Liver (tissue), 9 donors: ENCODE measurements around the gene DUOXA2. TPM values are rescaled to one million over a fixed set of nuclear protein-coding genes. Genes with fewer than 3 reads are reported as not detected.
"Not testable (repeated sequence)": the region's sequence is repeated elsewhere in the genome, so short reads cannot be mapped to it uniquely, and the experiment has no call there.

Experiments
- DNase-seq: peaks from one replicate; pipeline ENCODE4 v3.0.0-alpha.2; 2017; ENCODE audit warnings: low spot score
- H3K27ac ChIP-seq, 2 donors: one replicate each; pipeline ENCODE4 v1.7.0; 2013; ENCODE audit warnings: inconsistent platforms in 2 of 2, low read length in 2 of 2, control low read depth in 1 of 2, low read depth in 1 of 2, mild to moderate bottlenecking in 1 of 2
- H3K27me3 ChIP-seq, 4 donors: one replicate each; pipeline versions ENCODE4 v1.6.1 to v1.7.0; 2013; ENCODE audit warnings: low read length in 3 of 4, inconsistent platforms in 1 of 4, mild to moderate bottlenecking in 1 of 4, moderate library complexity in 1 of 4; ENCODE audit not compliant: control insufficient read depth in 4 of 4, insufficient read depth in 4 of 4
- H3K36me3 ChIP-seq, 4 donors: one replicate each; pipeline versions ENCODE4 v1.6.1 to v1.7.0; 2013; ENCODE audit warnings: low read length in 3 of 4, mild to moderate bottlenecking in 3 of 4, low read depth in 1 of 4, moderate library complexity in 1 of 4; ENCODE audit not compliant: control insufficient read depth in 4 of 4, insufficient read depth in 3 of 4
- H3K4me1 ChIP-seq, 4 donors: one replicate each; pipeline versions ENCODE4 v1.6.1 to v1.7.0; 2013; ENCODE audit warnings: low read length in 3 of 4, mild to moderate bottlenecking in 3 of 4, moderate library complexity in 1 of 4; ENCODE audit not compliant: control insufficient read depth in 4 of 4, insufficient read depth in 4 of 4
- H3K4me3 ChIP-seq, 3 donors: one replicate each; pipeline versions ENCODE4 v1.6.1 to v1.7.0; 2013; ENCODE audit warnings: low read length in 3 of 3, control low read depth in 1 of 3, low read depth in 1 of 3, mild to moderate bottlenecking in 1 of 3
- H3K9ac ChIP-seq, 2 donors: one replicate each; pipeline ENCODE4 v1.7.0; 2013; ENCODE audit warnings: low read length in 2 of 2, mild to moderate bottlenecking in 2 of 2, moderate library complexity in 2 of 2, control low read depth in 1 of 2, low read depth in 1 of 2
- H3K9me3 ChIP-seq, 4 donors: one replicate each; pipeline versions ENCODE4 v1.6.1 to v1.7.0; 2013; ENCODE audit warnings: low read length in 3 of 4; ENCODE audit not compliant: control insufficient read depth in 4 of 4
- EGR1 ChIP-seq, 2 donors: IDR thresholded peaks; 2 replicates each; pipeline ENCODE4 v1.6.1; 2016 to 2018; ENCODE audit warnings: antibody characterized with exemption in 2 of 2, low read depth in 2 of 2
- FOXA1 ChIP-seq: IDR thresholded peaks from 2 replicates; pipeline ENCODE4 v1.6.1; 2016; ENCODE audit warnings: antibody characterized with exemption
- FOXA2 ChIP-seq: IDR thresholded peaks from 2 replicates; pipeline ENCODE4 v1.6.1; 2016; ENCODE audit warnings: antibody characterized with exemption
- GABPA ChIP-seq, 2 donors: IDR thresholded peaks in 1 of 2; conservative IDR thresholded peaks in 1 of 2; 2 replicates each; pipeline ENCODE4 v1.6.1; 2016; ENCODE audit warnings: antibody characterized with exemption in 2 of 2, mild to moderate bottlenecking in 1 of 2, moderate library complexity in 1 of 2
- HNF4A ChIP-seq, 2 donors: conservative IDR thresholded peaks; 2 replicates each; pipeline ENCODE4 v1.6.1; 2016; ENCODE audit warnings: antibody characterized with exemption in 2 of 2, mild to moderate bottlenecking in 2 of 2
- HNF4G ChIP-seq: IDR thresholded peaks from 2 replicates; pipeline ENCODE4 v1.6.1; 2016; ENCODE audit warnings: antibody characterized with exemption
- JUND ChIP-seq, 2 donors: IDR thresholded peaks; 2 replicates each; pipeline ENCODE4 v1.6.1; 2016; ENCODE audit warnings: antibody characterized with exemption in 2 of 2
- NR2F2 ChIP-seq: IDR thresholded peaks from 2 replicates; pipeline ENCODE4 v1.6.1; 2016; ENCODE audit warnings: antibody characterized with exemption
- RAD21 ChIP-seq, 2 donors: IDR thresholded peaks; 2 replicates each; pipeline ENCODE4 v1.6.1; 2016; ENCODE audit warnings: antibody characterized with exemption in 2 of 2, mild to moderate bottlenecking in 2 of 2
- REST ChIP-seq: IDR thresholded peaks from 2 replicates; pipeline ENCODE4 v1.6.1; 2016; ENCODE audit warnings: antibody characterized with exemption, mild to moderate bottlenecking
- RXRA ChIP-seq, 2 donors: IDR thresholded peaks; 2 replicates each; pipeline ENCODE4 v1.6.1; 2017 to 2018; ENCODE audit warnings: antibody characterized with exemption in 2 of 2, mild to moderate bottlenecking in 1 of 2
- SP1 ChIP-seq: IDR thresholded peaks from 2 replicates; pipeline ENCODE4 v1.6.1; 2018; ENCODE audit warnings: antibody characterized with exemption, mild to moderate bottlenecking
- TAF1 ChIP-seq: conservative IDR thresholded peaks from 2 replicates; pipeline ENCODE4 v1.6.1; 2016; ENCODE audit warnings: antibody characterized with exemption, mild to moderate bottlenecking
- YY1 ChIP-seq: IDR thresholded peaks from 2 replicates; pipeline ENCODE4 v1.6.1; 2016; ENCODE audit warnings: antibody characterized with exemption, mild to moderate bottlenecking
- WGBS: extraction: QIAGEN DNeasy Blood & Tissue Kit; methylation state at CpG from one replicate; pipeline ENCODE4 v1.1.7; 2013; 5-methylcytosine and 5-hydroxymethylcytosine counted together
- polyA plus RNA-seq, 2 donors: library from polyadenylated mRNA; stranded (reverse) in 1 of 2; unstranded in 1 of 2; fragments of 200-250 nt in 1 of 2; fragments of >200 nt in 1 of 2; fragmentation: Nextera tagmentation in 1 of 2; extraction: Ambion mirVana in 1 of 2; gene quantifications; one replicate each; pipeline versions ENCODE4 v1.2.1 to v1.2.3, GENCODE V29; 2013 to 2015
- total RNA-seq, 2 donors: library from RNA; depleted of rRNA; stranded (reverse); fragments of >200 nt; gene quantifications; one replicate each; pipeline ENCODE4 v1.2.3, GENCODE V29; 2014
- TF ChIP-seq, protein P1 (sequence below): fragments of 150-350 bp; IDR thresholded peaks from 2 replicates; pipeline ENCODE4 v1.5.1; 2017; ENCODE audit warnings: improper control_type of control experiment, low read depth, low read length; ENCODE audit not compliant: missing input control
- TF ChIP-seq, protein P2 (sequence below): IDR thresholded peaks from 2 replicates; pipeline ENCODE4 v1.6.1; 2016; ENCODE audit warnings: antibody characterized with exemption
- donor health status: healthy.
- donor health status: healthy.
- donor health status: healthy.
- donor health status: healthy.
- donor health status: healthy.

The DUOXA2 gene
- total and polyA plus RNA-seq, 4 donors: 0.07 TPM; not detected in 3

GRCh38 chr15:45102226-45102625 is 11.9 kb upstream of the DUOXA2 start:
- Histone ChIP-seq H3K4me3 (no peak overlapping the region), H3K4me1 (no peaks in the 10 kb centered on the region), H3K27ac (no peak overlapping the region), H3K27me3 (no peaks in the 10 kb centered on the region), H3K9ac (no peak overlapping the region), H3K36me3 (no peaks in the 10 kb centered on the region), H3K9me3 (no peaks in the 10 kb centered on the region)
- WGBS: 96% methylated on average over 6 of the region's 6 CpGs
- TF ChIP-seq JUND (IDR thresholded peaks at IDR 0.05) (no peak), EGR1 (IDR thresholded peaks at IDR 0.05; ENCODE audit: low read depth in 2 of 2) (no peak), HNF4A (conservative IDR thresholded peaks at IDR 0.05) (no peak), FOXA2 (no peak), REST (no peak), RXRA (IDR thresholded peaks at IDR 0.05) (no peak)
- TF ChIP-seq, protein P1, sequence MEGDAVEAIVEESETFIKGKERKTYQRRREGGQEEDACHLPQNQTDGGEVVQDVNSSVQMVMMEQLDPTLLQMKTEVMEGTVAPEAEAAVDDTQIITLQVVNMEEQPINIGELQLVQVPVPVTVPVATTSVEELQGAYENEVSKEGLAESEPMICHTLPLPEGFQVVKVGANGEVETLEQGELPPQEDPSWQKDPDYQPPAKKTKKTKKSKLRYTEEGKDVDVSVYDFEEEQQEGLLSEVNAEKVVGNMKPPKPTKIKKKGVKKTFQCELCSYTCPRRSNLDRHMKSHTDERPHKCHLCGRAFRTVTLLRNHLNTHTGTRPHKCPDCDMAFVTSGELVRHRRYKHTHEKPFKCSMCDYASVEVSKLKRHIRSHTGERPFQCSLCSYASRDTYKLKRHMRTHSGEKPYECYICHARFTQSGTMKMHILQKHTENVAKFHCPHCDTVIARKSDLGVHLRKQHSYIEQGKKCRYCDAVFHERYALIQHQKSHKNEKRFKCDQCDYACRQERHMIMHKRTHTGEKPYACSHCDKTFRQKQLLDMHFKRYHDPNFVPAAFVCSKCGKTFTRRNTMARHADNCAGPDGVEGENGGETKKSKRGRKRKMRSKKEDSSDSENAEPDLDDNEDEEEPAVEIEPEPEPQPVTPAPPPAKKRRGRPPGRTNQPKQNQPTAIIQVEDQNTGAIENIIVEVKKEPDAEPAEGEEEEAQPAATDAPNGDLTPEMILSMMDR: no peak
- no peak for DNase-seq

DNA sequence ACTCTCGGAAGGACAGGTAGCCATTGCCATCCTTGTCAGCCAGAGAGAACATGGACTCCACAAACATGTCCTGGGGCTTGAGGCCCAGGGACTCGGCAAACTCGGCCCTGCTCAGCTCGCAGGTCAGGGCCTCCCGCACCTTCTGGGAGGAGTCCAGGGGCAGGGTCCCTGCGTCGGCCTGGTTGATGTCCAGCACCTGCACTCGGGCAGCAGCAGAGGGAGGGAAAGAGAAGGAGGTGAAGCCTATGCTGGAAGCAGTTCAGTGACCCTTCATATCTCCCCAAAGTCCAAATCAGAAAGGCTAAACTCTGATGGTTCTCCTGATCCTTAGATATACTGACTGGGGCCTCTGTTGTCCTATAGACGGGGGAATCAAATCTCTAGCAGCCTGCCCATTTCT is 10.0 kb upstream of the DUOXA2 start:
- H3K9me3 ChIP-seq, H3K27me3 ChIP-seq, DNase-seq, H3K36me3 ChIP-seq, H3K27ac ChIP-seq, H3K4me1 ChIP-seq, H3K9ac ChIP-seq, H3K4me3 ChIP-seq: not testable (repeated sequence)
- 87% methylated on average over 9 of the region's 9 CpGs for WGBS

- Histone ChIP-seq H3K4me3 (no peak overlapping the region), H3K9ac (no peak overlapping the region), H3K27ac (no peak overlapping the region), H3K36me3 (no peaks in the 10 kb centered on the region), H3K4me1 (no peaks in the 10 kb centered on the region), H3K9me3 (no peaks in the 10 kb centered on the region), H3K27me3 (peaks cover 0 to 3% (median 1%) of the 10 kb centered on the region in 4 donors)
- 96% methylated on average over 11 of the region's 11 CpGs for WGBS
- DNase-seq: no peak
- TF ChIP-seq YY1 (no peak), RXRA (IDR thresholded peaks at IDR 0.05) (no peak), SP1 (no peak), HNF4A (conservative IDR thresholded peaks at IDR 0.05) (no peak), TAF1 (no peak), REST (no peak), GABPA (IDR thresholded peaks at IDR 0.05 in 1 of 2, conservative IDR thresholded peaks at IDR 0.05 in 1 of 2) (no peak), RAD21 (IDR thresholded peaks at IDR 0.05) (no peak), JUND (IDR thresholded peaks at IDR 0.05) (no peak), HNF4G (no peak), EGR1 (IDR thresholded peaks at IDR 0.05; ENCODE audit: low read depth in 2 of 2) (no peak), FOXA2 (no peak), FOXA1 (no peak), NR2F2 (no peak)
- TF ChIP-seq, protein P1: no peak
- TF ChIP-seq, protein P2, sequence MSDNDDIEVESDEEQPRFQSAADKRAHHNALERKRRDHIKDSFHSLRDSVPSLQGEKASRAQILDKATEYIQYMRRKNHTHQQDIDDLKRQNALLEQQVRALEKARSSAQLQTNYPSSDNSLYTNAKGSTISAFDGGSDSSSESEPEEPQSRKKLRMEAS: no peak
Observed at GRCh38 chr15:45105586-45105985, 8.5 kb upstream of the DUOXA2 start.
